Forelimb muscle (tissue), 1 donor: ENCODE measurements around the gene UNC50. TPM values are rescaled to one million over a fixed set of nuclear protein-coding genes. Genes with fewer than 3 reads are reported as not detected.
"Not testable (repeated sequence)": the region's sequence is repeated elsewhere in the genome, so short reads cannot be mapped to it uniquely, and the experiment has no call there.

Experiments used
- DNase-seq: peaks from one replicate; pipeline ENCODE4 v3.0.0-alpha.2; 2013; ENCODE audit warnings: low read depth
- polyA plus RNA-seq: library from polyadenylated mRNA; unstranded; fragments of 120-200 nt; gene quantifications from one replicate; pipeline ENCODE4 v1.2.1, GENCODE V29; 2013; ENCODE audit not compliant: insufficient read length

Gene UNC50
- polyA plus RNA-seq, 1 donor, result 27.1 TPM

- peak; percentile 2 for DNase-seq
These were observed 694 bp downstream of the UNC50 start for GRCh38 chr2:98608962-98609604.

GRCh38 chr2:98614024-98614739 is 5.8 kb downstream of the UNC50 start:
- no peak for DNase-seq

- DNase-seq, result no peak
These were observed 7.1 kb downstream of the UNC50 start for GRCh38 chr2:98615481-98615880.

GRCh38 chr2:98617149-98617548 is 8.8 kb downstream of the UNC50 start:
- DNase-seq, result no peak

GRCh38 chr2:98623657-98624056 is 15.3 kb downstream of the UNC50 start:
- DNase-seq, result no peak

GRCh38 chr2:98632351-98632750 is 24.0 kb downstream of the UNC50 start:
- DNase-seq, result no peak

GRCh38 chr2:98634406-98635092 is 26.2 kb downstream of the UNC50 start:
- no peak for DNase-seq

GRCh38 chr2:98637401-98638147 is 29.2 kb downstream of the UNC50 start:
- DNase-seq, result no peak

GRCh38 chr2:98643496-98644100 is 35.2 kb downstream of the UNC50 start:
- no peak for DNase-seq

GRCh38 chr2:98647636-98648035 is 39.2 kb downstream of the UNC50 start:
- DNase-seq, result no peak

- no peak for DNase-seq
These were observed 40.1 kb downstream of the UNC50 start for GRCh38 chr2:98648451-98648850.

GRCh38 chr2:98649135-98649991 is 41.0 kb downstream of the UNC50 start:
- peak; percentile 49 for DNase-seq

- no peak for DNase-seq
These were observed 41.6 kb downstream of the UNC50 start for GRCh38 chr2:98649992-98650375.

GRCh38 chr2:98650998-98651397 is 42.6 kb downstream of the UNC50 start:
- no peak for DNase-seq

- no peak for DNase-seq
These were observed 46.5 kb downstream of the UNC50 start for GRCh38 chr2:98654699-98655495.

- DNase-seq, result no peak
These were observed 48.4 kb downstream of the UNC50 start for GRCh38 chr2:98656800-98657199.

GRCh38 chr2:98658816-98659490 is 50.6 kb downstream of the UNC50 start:
- DNase-seq, result no peak

GRCh38 chr2:98659491-98659840 is 51.1 kb downstream of the UNC50 start:
- DNase-seq, result not testable (repeated sequence)

- DNase-seq, result no peak
These were observed 55.2 kb downstream of the UNC50 start for GRCh38 chr2:98663511-98664090.
